Vagina (tissue), 2 donors: ENCODE measurements around the gene PPP2R3A. TPM values are rescaled to one million over a fixed set of nuclear protein-coding genes. Genes with fewer than 3 reads are reported as not detected.
"Not testable (repeated sequence)": the region's sequence is repeated elsewhere in the genome, so short reads cannot be mapped to it uniquely, and the experiment has no call there.

ENCODE experiments used
- DNase-seq, 2 donors: peaks; one replicate each; pipeline ENCODE4 v3.0.0-alpha.2; 2017; ENCODE audit errors: extremely low spot score in 2 of 2
- H3K27ac ChIP-seq: fragments of 200-600 bp; sonication (generic); one replicate; pipeline ENCODE4 v1.5.1; 2019
- H3K27me3 ChIP-seq: fragments of 200-600 bp; sonication (generic); one replicate; pipeline ENCODE4 v1.5.1; 2019
- H3K36me3 ChIP-seq, 2 donors: fragments of 200-600 bp; sonication (generic); one replicate each; pipeline ENCODE4 v1.5.1; 2017 to 2019
- H3K4me1 ChIP-seq: fragments of 200-600 bp; sonication (generic); one replicate; pipeline ENCODE4 v1.5.1; 2019
- H3K4me3 ChIP-seq, 2 donors: fragments of 200-600 bp; sonication (generic); 1 replicate in 1 of 2; 2 replicates in 1 of 2; pipeline ENCODE4 v1.5.1; 2016 to 2019
- H3K9me3 ChIP-seq: fragments of 200-600 bp; sonication (generic); one replicate; pipeline ENCODE4 v1.5.1; 2019
- POLR2A ChIP-seq, 2 donors: fragments of 450-650 bp; IDR thresholded peaks; one replicate each; pipeline ENCODE4 v1.6.1; 2017; ENCODE audit warnings: antibody characterized with exemption in 2 of 2, mild to moderate bottlenecking in 2 of 2, moderate library complexity in 2 of 2
- POLR2AphosphoS5 ChIP-seq, 2 donors: sonication (generic); formaldehyde crosslinking; IDR thresholded peaks; one replicate each; pipeline ENCODE4 v1.9.0; 2017; ENCODE audit warnings: antibody characterized with exemption in 2 of 2, mild to moderate bottlenecking in 2 of 2, low read depth in 1 of 2; ENCODE audit not compliant: insufficient read depth in 1 of 2
- intact Hi-C: fragments of 100-400 bp; cut with DNase I; formaldehyde crosslinking; loops from one replicate; pipeline ENCODE4 v1.15.1; 2023
- total RNA-seq: library from RNA; depleted of rRNA; stranded (reverse); fragments of >200 nt; gene quantifications from one replicate; pipeline ENCODE4 v1.2.3, GENCODE V29; 2016
- TF ChIP-seq, protein P1 (sequence below), 3 experiments: fragments of 450-650 bp in 2 of 3; fragments of 200-600 bp in 1 of 3; sonication (generic) in 1 of 3; IDR thresholded peaks; one replicate each; pipeline ENCODE4 v1.5.1; 2017 to 2019; ENCODE audit warnings: antibody characterized with exemption in 3 of 3, mild to moderate bottlenecking in 2 of 3, moderate library complexity in 2 of 3

The PPP2R3A gene
- total RNA-seq, 1 donor from 2014 or later = 15.5 TPM

DNA sequence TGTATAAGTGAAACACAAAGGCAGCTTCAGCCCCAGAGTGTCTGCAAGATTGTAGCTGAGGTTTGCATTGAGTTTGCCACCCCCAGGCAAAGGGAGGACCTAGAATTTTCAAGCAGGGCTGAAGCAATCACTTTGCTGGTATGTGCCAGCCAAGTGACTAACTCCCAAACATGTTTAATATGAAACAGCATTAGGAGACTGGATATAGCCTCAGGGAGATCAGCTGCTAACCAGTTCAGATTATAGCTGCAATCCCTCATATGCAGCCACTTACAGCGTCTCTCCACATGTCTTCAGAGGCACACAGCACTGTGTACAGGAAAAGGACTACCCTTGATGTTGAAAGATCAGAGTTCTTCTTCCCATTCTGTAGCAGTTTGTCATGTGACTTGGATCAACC lies 38.4 kb upstream of the PPP2R3A start:
- TF ChIP-seq POLR2AphosphoS5 (IDR thresholded peaks at IDR 0.05; ENCODE audit: insufficient read depth in 1 of 2, low read depth in 1 of 2) = peak in 1 of 2 donors; percentile 54
- TF ChIP-seq POLR2A (IDR thresholded peaks at IDR 0.05) = no peak
- no peak for DNase-seq
- Histone ChIP-seq H3K36me3 (no peaks in the 10 kb centered on the region), H3K4me3 (no peak overlapping the region), H3K4me1 (peaks cover 26% of the 10 kb centered on the region), H3K27ac (no peak overlapping the region), H3K9me3 (no peaks in the 10 kb centered on the region), H3K27me3 (no peaks in the 10 kb centered on the region)
- intact Hi-C loops = no loop called here

DNA sequence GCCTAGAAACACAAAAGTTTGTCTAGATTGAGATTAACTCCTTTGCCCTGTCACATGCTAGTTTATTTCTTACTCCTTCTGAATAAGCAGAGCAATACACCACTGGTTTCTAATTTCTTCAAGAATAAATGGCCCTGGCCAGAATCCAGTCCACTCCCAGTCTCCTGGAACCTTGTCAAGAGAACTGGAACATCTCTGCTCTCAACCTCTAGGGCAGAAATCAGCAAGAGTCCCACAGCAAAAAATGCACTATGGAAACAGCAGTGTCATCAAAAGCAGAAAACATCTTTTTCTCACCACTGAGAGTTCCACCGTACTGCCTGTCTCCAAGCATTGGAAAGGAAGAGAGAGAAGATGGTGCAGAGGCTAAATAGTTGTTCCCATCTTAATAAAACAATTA lies 35.9 kb upstream of the PPP2R3A start:
- H3K27ac ChIP-seq = no peak overlapping the region
- TF ChIP-seq, protein P1, sequence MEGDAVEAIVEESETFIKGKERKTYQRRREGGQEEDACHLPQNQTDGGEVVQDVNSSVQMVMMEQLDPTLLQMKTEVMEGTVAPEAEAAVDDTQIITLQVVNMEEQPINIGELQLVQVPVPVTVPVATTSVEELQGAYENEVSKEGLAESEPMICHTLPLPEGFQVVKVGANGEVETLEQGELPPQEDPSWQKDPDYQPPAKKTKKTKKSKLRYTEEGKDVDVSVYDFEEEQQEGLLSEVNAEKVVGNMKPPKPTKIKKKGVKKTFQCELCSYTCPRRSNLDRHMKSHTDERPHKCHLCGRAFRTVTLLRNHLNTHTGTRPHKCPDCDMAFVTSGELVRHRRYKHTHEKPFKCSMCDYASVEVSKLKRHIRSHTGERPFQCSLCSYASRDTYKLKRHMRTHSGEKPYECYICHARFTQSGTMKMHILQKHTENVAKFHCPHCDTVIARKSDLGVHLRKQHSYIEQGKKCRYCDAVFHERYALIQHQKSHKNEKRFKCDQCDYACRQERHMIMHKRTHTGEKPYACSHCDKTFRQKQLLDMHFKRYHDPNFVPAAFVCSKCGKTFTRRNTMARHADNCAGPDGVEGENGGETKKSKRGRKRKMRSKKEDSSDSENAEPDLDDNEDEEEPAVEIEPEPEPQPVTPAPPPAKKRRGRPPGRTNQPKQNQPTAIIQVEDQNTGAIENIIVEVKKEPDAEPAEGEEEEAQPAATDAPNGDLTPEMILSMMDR (IDR thresholded peaks at IDR 0.05) = no peak
- TF ChIP-seq POLR2AphosphoS5 (IDR thresholded peaks at IDR 0.05; ENCODE audit: insufficient read depth in 1 of 2, low read depth in 1 of 2) = peak in 1 of 2 donors; percentile 11
- DNase-seq = no peak
- peaks cover 26% of the 10 kb centered on the region for H3K4me1 ChIP-seq
- no peaks in the 10 kb centered on the region for H3K9me3 ChIP-seq
- intact Hi-C loops = no loop called here
- H3K27me3 ChIP-seq = no peaks in the 10 kb centered on the region
- no peaks in the 10 kb centered on the region for H3K36me3 ChIP-seq
- no peak overlapping the region for H3K4me3 ChIP-seq

DNA sequence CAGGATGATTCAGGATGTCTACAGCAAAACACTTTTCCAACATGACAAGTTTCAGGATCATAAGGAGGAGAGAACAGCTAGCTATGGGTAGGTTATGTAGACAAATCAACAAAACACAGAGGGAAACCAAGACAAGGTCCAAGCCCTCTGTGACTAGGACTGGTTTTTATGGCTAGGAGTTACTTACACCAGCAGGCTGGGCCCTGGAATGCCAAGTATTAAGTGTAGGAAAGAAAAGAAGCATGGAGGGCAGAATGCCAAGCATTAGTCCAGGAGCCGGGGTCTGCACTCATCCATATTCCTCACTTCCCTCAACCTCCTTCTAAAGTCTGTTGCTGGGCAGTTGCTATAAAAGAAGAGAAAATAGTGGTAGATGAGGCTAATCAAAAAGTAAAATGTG lies 35.3 kb upstream of the PPP2R3A start:
- TF ChIP-seq POLR2AphosphoS5 (IDR thresholded peaks at IDR 0.05; ENCODE audit: insufficient read depth in 1 of 2, low read depth in 1 of 2) (no peak), POLR2A (IDR thresholded peaks at IDR 0.05) (no peak)
- no peak for DNase-seq
- Histone ChIP-seq H3K9me3 (no peaks in the 10 kb centered on the region), H3K27me3 (no peaks in the 10 kb centered on the region), H3K4me3 (no peak overlapping the region), H3K4me1 (peaks cover 26% of the 10 kb centered on the region), H3K27ac (no peak overlapping the region), H3K36me3 (no peaks in the 10 kb centered on the region)
- intact Hi-C loops = no loop called here

DNA sequence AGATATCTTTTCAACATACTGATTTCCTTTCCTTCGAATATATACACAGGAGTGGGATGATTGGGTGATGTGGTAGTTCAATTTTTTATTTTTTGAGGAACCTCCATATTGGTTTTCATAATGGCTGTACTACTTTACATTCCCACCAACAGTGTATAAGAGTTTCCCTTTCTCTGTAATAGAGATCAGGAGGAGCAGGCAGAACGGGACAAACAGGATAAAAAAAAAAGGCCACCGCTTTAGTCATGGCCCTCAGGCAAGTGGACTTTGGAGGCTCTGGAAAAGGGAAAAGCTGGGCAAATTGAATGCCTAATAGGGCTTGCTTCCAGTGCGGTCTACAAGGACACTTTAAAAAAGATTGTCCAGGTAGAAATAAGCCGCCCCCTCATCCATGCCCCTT lies 30.4 kb upstream of the PPP2R3A start:
- H3K9me3 ChIP-seq, H3K27me3 ChIP-seq, DNase-seq, H3K4me1 ChIP-seq, H3K4me3 ChIP-seq, H3K27ac ChIP-seq, H3K36me3 ChIP-seq, intact Hi-C loops: not testable (repeated sequence)

DNA sequence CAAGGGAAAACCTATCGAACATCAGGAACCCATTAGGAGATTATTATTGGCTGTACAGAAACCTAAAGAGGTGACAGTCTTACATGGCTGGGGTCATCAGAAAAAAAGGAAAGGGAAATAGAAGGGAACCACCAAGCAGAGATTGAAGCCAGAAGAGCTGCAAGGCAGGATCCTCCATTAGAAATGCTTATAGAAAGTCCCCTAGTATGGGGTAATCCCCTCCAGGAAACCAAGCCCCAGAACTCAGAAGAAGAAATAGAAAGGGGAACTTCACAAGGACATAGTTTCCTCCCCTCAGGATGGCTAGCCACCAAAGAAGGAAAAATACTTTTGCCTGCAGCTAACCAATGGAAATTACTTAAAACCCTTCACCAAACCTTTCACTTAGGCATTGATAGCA lies 27.8 kb upstream of the PPP2R3A start:
- H3K4me3 ChIP-seq, DNase-seq, H3K36me3 ChIP-seq, intact Hi-C loops, H3K4me1 ChIP-seq, H3K27me3 ChIP-seq, H3K9me3 ChIP-seq, H3K27ac ChIP-seq: not testable (repeated sequence)

DNA sequence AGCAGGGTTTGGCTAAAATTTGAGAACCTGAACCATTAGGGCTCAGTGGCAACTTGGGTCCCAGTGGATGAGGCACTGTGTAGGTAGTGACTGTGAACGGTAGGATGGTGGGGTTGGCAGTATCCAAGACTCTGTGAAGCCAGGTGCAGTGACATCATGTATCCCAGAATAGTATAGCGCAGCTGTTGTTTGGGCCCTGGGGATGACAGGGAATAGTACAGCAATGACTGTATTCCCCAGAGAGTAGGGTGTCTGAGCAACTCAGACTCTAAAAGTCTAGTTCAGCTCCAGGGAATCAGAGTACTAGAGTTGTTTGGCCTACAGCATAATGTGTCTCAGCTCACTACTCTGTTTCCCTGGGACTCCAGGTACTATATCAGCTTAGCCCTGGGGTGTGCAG lies 20.7 kb upstream of the PPP2R3A start:
- Histone ChIP-seq H3K4me1 (no peaks in the 10 kb centered on the region), H3K27ac (no peak overlapping the region), H3K4me3 (no peak overlapping the region), H3K36me3 (no peaks in the 10 kb centered on the region), H3K27me3 (no peaks in the 10 kb centered on the region), H3K9me3 (no peaks in the 10 kb centered on the region)
- intact Hi-C loops = no loop called here
- no peak for DNase-seq
- TF ChIP-seq POLR2A (IDR thresholded peaks at IDR 0.05) (no peak), POLR2AphosphoS5 (IDR thresholded peaks at IDR 0.05; ENCODE audit: insufficient read depth in 1 of 2, low read depth in 1 of 2) (no peak)
- TF ChIP-seq, protein P1 (IDR thresholded peaks at IDR 0.05) = no peak

DNA sequence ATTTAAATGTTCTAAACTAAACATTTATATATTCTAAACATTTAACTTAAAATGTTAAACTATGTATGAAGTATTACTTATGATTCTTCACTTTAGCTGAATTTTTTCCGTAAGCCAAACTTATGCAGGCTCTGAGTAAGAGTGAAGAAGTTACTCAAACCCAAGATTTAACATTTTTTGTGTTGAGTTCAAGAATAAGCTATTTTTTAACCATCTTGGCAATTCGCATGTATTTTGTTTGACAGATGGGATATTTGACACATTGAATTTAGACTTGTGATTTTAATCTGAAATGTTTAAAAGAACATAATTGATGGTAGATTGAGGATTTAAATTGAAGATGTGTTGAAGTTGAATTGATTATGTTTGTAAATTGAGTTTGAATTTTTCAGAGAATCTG lies 14.6 kb upstream of the PPP2R3A start:
- intact Hi-C loops = no loop called here

More for the DNA sequence above, 14.6 kb upstream of the PPP2R3A start:
- Histone ChIP-seq H3K9me3 (no peaks in the 10 kb centered on the region), H3K4me3 (no peak overlapping the region), H3K36me3 (no peaks in the 10 kb centered on the region), H3K27ac (no peak overlapping the region), H3K4me1 (no peaks in the 10 kb centered on the region), H3K27me3 (no peaks in the 10 kb centered on the region)
- DNase-seq = no peak
- TF ChIP-seq POLR2AphosphoS5 (IDR thresholded peaks at IDR 0.05; ENCODE audit: insufficient read depth in 1 of 2, low read depth in 1 of 2) (no peak), POLR2A (IDR thresholded peaks at IDR 0.05) (no peak)
- TF ChIP-seq, protein P1 (IDR thresholded peaks at IDR 0.05) = no peak
